ENCODE measurements around the gene PAPPA2. TPM values are rescaled to one million over a fixed set of nuclear protein-coding genes. Genes with fewer than 3 reads are reported as not detected.

Gene PAPPA2
- total RNA-seq, 1 donor, result 7.0 TPM

DNA sequence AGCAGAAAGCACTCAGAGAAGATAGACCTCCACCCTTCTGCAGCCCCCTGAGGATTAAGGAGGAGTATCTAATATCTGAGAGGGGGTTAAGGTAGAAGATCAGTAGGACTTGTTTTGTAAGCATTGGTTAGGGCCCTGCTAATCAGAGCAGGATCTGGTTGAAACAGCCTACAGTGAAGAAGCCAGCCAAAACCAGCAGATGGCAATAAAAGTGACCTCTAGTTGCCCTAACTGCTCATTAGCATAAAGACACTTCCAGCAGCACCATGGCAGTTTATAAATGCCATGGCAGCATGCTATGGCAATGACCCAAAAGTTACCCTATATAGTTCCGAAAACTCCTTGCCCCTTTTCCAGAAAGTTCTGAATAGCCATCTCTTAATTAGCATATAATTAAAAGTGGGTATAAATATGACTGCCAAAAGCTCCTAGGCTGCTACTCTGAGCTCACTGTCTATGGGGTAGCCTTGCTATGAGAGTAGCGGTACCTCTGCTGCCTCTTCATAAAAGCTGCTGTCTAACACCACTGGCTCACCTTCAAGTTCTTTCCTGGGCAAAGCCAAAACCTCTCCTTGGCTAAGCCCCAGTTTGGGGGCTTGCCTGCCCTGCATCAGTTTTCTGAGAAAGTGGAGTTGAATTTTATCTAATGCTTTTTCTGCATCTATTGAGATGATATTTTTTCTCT is 254.2 kb downstream of the PAPPA2 start:
- H3K4me3 ChIP-seq (ENCODE audit: low read depth, low read length), result no peak overlapping the region
- DNase-seq (ENCODE audit: low read depth), result no peak
- TF ChIP-seq CTCF (IDR thresholded peaks at IDR 0.05; ENCODE audit: insufficient read depth, low read length), result no peak

DNA sequence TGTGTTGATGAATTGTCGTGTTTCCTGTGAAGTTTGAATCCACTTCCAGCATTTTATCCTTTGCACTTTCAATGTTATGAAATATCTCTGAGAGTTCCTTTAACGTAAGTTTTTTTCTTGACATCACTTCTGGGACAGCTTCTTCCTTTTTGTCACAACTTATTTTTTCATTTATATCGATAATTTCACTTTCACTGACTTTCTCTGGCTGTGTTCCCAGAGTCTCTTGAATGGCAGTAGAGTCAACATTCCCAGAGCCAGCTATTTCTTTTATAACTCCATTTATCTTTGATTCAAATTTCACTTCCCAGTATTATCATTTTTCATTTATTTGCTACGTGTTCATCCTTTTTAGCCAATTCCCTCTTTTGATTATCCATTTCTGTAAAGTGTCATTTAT is 256.5 kb downstream of the PAPPA2 start:
- no peak overlapping the region for H3K4me3 ChIP-seq (ENCODE audit: low read depth, low read length)
- no peak for TF ChIP-seq CTCF (IDR thresholded peaks at IDR 0.05; ENCODE audit: insufficient read depth, low read length)
- DNase-seq (ENCODE audit: low read depth), result peak; percentile 22

DNA sequence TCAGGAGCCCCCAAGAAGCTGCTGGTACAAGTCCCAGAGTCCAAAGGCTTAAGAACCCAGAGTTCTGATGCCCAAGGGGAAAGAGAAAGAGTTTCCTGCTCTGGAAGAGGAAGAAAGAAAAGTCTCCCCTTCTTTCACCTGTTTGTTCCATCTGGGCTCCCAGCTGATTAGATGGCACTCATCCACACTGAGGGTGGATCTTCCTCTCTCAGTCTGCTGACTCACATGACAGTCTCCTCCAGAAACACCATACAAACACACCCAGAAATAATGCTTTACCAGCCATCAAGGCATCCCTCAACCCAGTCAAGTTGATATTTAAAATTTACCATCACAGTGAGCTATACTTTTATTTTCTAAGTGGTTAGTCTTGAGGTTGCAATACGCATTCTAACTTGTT is 257.9 kb downstream of the PAPPA2 start:
- no peak for DNase-seq (ENCODE audit: low read depth)
- H3K4me3 ChIP-seq (ENCODE audit: low read depth, low read length), result no peak overlapping the region
- TF ChIP-seq CTCF (IDR thresholded peaks at IDR 0.05; ENCODE audit: insufficient read depth, low read length), result no peak

DNA sequence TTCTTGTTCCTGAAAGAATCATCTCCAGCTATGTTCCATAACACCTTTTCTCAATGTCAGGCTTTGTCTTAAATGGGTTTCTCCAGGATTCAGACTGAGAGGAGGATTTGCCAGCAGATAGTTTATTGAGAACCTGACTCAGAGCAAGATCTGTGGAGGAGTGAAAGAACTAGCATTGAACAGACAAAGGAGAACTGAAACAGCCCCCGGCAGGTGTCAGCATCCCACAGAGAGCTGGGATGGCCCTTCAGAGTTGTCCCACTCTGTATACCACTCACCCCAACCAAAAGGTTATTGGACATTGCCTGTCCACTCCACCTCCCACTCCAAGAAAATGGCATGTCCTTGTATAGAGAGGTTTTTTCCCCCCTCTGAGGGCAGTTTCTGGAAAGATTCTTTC is 270.7 kb downstream of the PAPPA2 start:
- no peak for TF ChIP-seq CTCF (IDR thresholded peaks at IDR 0.05; ENCODE audit: insufficient read depth, low read length)
- H3K4me3 ChIP-seq (ENCODE audit: low read depth, low read length), result no peak overlapping the region
- DNase-seq (ENCODE audit: low read depth), result no peak

DNA sequence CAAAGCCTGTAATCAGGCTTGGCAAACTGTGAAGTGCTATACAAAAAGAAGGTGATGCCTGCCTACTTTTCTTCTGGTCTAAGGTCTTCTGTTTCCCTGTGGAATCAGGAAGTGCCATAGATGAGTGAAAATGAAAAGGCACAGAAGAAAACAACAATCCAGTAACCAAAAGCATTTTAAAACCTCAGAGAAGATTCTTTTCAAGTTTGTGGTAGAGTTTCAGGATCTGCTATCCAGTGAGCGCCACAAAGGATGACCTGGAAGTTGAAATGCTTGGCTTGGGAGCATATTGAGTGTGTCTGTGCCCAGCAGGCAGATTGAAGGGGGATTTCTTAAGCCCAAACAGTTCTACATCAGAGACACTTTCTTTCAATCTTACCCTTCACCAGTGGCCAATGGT is 272.2 kb downstream of the PAPPA2 start:
- no peak for TF ChIP-seq CTCF (IDR thresholded peaks at IDR 0.05; ENCODE audit: insufficient read depth, low read length)
- H3K4me3 ChIP-seq (ENCODE audit: low read depth, low read length), result no peak overlapping the region
- no peak for DNase-seq (ENCODE audit: low read depth)

DNA sequence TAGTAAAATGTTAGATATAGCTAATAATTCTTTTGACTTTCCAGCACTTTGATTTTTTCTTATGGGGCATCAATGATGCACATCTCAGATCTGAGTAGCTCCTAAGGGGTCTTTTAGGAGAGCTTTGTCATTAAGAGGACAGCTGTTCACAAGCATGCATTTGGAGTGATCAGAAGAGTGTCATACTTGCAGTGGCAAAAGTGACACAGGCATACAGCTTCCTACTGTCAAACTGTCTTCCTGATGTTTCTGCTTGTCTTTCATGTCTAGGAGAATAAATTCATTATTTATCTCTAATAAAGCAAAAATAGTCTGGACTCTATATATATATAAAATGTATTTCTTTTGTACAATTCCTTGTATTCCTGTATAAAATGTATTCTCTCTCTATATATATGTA is 273.0 kb downstream of the PAPPA2 start:
- H3K4me3 ChIP-seq (ENCODE audit: low read depth, low read length), result no peak overlapping the region
- no peak for TF ChIP-seq CTCF (IDR thresholded peaks at IDR 0.05; ENCODE audit: insufficient read depth, low read length)
- DNase-seq (ENCODE audit: low read depth), result no peak

GRCh38 chr1:176741181-176741580 is 278.2 kb downstream of the PAPPA2 start:
- no peak for DNase-seq (ENCODE audit: low read depth)
- no peak overlapping the region for H3K4me3 ChIP-seq (ENCODE audit: low read depth, low read length)
- TF ChIP-seq CTCF (IDR thresholded peaks at IDR 0.05; ENCODE audit: insufficient read depth, low read length), result no peak

Measured in fibroblast of the aortic adventitia (primary cell).